ENCODE measurements around the gene POTEF.
"Not testable (repeated sequence)": the region's sequence is repeated elsewhere in the genome, so short reads cannot be mapped to it uniquely, and the experiment has no call there.

POTEF gene

DNA sequence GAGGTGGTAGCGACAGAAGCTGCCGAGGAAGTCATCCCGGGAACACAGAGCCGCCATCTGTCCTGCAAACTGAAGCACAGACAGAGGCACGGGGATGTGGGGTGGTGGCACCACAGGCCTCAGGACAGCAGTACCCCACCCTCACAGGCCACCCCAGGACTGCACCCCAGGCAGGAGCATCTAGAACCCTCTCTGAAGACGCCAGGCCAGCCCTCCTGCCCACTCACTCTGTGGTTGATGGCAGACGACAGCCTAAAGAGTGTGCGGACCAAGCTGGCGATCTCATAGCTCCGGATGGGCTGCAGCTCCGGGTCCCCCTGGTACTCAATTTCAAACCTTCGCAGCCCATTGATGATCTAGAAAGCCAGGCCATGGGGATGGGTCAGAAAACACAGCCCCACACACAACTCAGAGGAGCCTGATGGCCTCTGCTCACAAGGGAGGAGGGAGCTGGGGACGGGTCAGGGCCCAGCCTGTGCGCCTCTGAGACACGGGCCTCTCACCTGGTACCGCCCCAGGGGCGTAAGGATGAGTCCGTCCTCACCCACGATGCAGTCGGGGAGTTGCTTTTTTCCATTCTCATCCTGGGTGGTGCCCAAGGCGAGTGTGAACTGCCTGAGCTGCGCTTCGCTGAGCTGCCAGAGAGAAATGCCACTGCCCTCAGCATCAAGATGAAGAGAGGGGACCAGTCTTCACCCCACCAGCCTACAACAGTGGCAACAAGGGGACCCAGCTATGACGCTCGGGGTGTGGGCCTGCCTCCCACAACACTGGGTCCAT lies 24.0 kb upstream of the POTEF start:
- DNase-seq (ENCODE audit: low spot score), result no peak

DNA sequence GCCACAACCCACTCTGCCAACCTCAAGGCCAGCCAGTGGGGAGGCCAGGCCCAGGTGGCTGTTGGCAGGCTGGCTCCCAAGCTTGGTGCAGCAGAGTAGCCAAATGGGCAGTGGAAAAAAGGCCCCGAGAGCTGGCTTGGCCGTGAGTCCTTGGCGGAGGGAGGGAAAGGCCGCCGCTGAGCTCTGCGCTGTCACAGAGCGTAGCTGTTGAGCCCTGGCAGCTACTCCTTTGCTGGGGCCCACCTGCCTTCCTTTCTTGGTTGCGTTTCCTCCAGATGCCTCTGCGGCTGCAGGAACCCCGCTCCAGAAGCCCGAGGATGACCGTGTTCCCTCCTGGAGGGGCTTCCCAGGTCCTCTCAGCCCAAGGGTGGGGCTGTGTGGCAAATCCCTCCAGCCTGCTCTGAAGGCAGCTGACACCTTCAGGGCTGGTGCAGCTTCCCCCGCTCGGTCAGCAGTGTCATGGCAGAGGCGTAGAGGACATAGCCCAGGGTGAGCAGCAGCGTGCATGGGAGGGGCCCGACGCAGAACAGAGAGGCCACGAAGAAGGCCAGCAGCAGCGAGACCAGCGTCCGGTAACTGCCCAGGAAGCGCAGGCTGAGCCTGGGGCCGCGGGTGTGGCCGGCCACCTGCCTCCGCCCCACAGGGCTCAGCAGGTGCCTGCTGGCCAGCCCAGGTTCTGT lies 23.3 kb upstream of the POTEF start:
- DNase-seq (ENCODE audit: low spot score), result not testable (repeated sequence)

DNA sequence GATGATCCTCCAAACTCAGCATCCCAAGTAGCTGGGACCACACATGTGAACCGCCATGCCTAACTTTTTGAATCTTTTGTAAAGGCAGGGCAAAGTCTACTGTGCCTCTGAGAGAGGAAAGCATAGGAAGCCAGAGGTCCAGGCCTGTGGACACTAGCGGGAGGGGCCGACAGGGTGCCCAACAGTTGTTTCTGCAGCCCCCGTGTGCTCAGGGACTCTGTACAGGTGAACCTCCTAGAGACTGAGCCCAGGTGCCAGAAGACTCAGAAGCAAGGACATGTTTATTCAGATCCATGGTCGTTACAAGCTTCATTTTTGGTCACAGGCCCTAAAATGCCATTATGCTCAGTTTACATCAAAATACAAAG lies 22.1 kb upstream of the POTEF start:
- not testable (repeated sequence) for DNase-seq (ENCODE audit: low spot score)

DNA sequence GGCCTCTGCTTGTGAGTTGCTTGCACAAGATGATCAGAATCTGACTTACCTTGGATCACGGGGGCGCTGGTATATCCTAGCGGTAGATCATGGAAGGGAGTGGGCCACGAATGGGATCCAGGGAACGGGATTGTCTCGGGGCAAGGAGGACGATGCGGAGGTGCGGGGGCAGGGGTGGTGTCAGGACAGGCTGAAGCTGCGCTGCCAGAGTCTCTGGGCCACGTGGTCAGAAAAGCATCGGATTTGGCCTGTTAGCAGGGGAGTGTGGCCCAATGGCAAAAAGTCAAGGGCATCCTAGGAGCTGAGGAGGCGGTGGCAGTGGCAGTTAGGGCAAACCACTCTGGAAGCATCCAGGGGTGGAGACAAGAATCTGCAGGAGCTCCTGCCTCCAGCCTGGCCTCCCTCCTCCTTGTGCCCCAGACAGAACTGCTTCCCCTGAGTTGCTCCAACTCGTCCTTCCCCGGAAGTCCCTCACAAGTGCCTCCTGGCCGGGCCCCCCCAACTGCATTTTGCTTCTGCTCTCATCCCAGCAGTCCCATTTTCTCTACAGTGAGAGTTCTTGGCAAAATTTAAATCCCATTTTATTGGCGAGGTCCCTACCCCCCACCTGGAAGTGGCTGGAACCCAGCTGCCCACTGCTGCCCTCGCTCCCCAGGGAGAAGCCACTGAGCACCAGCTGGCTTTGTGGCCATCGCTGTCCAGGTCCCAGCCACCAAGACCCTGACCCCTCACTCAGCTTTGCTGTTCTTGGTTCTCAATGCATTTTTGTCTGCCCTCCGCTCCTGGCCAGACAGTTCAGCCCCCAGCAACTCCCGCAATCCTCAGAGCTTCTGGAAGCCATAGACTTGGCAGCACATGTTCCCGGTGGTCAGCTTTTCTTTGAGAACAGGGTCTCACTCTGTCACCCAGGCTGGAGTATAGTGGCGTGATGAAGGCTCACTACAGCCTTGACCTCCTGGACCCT lies 21.4 kb upstream of the POTEF start:
- DNase-seq (ENCODE audit: low spot score), result no peak

DNA sequence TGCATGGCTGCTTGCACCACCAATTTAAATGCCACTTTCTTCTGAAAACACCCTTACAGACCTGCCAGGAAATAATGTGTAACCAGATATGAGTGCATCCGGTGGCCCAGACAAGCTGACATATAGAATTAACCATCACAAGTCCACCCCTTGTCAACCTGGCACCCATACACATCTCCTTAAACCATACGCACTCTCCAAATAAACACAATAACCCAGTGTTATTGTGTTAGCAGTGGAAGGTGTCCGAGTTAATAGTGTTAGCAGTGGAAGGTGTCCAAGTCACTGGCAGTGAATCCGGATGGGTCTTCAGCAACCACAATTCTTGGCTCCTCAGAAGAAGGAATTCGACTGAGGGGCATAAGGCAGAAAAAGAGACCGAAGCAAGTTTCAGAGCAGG lies 19.5 kb upstream of the POTEF start:
- not testable (repeated sequence) for DNase-seq (ENCODE audit: low spot score)

DNA sequence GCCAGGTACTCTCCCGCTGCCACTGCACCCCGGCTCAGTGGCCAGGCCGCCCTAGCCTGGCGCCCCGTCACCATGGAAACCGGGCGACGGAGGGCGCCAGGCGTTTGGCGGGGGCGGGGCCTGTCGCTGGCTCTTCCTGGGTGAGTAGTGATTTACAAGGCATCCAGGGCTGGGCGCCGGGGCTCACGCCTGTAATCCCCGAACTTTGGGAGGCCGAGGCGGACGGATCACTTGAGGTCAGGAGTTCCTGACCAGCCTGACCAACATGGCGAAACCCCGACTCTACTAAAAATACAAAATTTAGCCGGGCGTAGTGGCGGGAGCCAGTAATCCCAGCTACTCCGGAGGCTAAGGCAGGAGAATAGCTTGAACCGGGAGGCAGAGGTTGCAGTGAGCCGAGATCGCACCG lies 16.0 kb upstream of the POTEF start, which contains the start of gene CCDC74B:
CCDC74B (minus strand) TSS at position 107 of the 409 bp plus-strand sequence. CDS start 116 bp downstream, outside the sequence.
- not testable (repeated sequence) for DNase-seq (ENCODE audit: low spot score)

DNA sequence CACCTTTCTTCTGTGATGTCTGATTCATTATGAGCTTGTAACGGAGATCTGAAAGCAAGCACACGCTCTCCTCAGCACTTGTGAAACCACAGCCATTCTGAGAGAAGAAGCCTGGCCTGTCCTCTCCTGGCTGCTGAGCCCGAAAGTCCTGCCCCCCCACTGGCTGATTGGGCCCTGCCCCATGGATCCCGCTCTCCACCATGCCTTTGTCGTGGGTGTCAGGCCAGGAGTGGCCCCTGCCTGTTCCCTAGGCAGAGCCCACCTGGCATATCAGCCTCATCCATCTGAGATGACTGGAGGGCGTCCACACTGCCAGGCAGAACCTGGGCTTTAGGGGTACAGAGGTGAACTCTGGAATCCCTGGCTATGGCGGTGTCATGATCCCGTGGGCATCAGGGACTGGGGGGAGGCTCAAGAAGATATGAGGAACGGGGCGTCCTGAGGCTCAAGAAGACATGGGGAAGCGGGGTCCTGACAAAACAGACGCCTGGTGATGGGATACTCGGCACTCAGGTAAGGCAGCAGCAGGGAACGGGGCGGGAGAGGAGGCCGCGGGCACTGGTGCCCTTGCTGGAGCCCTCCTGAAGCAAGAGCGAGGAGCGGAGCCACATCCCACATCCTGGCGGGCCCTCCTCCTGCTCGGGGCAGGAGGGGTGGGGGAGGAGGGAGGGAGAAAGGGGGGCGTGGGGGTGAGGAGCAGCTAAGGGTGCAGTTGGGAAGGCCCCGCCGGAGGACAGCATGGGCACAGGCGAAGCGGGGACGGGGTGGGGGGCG lies 14.4 kb upstream of the POTEF start:
- not testable (repeated sequence) for DNase-seq (ENCODE audit: low spot score)

DNA sequence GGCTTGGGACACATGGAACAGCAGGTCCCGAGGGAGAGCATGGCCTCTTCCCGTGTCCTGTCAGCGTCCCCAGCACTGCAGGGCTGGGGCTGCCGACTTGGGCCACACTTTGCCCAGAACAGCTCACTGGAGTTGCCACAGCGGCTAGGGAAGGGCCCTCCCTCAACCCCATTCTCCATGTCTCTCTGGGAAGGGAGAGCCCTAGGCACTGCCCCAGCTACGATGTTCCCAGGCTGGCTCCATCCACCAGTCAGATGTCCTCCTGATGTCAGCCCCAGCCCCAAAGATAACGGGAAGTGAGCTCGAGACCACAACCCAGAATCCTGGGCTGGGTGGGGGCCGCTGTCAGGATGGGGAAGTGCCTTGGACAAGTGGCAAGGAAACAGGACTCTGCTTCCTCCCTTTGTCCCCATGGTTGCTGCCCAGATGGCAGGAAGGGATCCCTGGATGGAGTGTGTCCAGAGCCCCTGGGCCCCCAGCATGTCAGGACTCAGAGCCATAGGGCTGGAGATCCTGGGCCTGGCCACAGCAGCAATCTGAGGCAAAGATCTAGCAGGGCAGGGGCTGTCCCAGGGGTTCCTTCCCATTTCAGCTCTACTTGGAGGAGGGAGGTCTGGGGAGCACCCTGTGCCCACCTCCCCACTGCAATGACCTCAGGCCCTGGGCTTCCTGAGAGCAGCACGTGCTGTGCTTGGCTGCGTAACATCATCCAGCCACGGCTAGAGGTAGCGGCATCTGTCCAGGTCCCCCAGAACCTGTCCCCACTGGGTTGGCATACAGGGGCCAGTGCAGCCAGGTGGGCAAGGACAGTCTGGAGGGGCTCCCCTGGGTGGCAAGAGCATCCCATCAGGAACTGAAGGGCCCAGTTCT lies 13.6 kb upstream of the POTEF start:
- not testable (repeated sequence) for DNase-seq (ENCODE audit: low spot score)

DNA sequence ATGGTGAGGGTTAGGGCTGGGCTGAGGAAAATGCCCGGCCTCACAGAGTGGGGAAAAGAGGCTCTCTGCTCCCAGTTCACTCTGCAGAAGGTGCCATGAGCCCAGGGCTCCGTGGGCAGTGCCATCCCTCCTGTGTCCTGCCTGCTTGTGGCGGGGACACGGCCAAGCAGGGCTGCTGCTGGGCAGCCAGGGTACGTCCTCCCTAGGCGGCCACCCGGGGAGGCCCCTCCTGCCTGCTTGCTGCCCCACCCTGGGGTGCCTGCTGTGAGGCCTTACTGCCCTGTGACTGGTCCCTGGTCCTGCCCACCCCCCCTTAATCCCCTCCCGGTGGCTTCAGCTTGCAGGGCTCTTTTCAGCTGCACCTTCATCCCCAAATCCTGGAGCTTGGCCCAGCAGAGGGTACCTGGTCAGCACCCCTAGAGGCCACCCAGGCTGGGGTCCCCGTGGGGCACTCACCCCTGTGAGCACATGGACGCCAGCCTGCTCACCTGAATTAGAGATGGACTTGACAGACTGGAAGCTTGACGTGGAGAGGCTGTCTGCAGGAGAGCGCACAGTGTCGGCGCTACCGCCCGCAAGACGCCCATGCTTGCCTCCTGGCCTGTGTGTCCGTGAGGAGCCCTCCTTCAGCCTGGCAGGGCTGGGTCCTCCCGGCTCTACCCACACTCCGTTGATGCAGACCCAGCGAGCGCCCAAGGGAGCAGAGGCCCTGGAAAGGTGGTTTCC lies 12.8 kb upstream of the POTEF start:
- DNase-seq (ENCODE audit: low spot score), result not testable (repeated sequence)

DNA sequence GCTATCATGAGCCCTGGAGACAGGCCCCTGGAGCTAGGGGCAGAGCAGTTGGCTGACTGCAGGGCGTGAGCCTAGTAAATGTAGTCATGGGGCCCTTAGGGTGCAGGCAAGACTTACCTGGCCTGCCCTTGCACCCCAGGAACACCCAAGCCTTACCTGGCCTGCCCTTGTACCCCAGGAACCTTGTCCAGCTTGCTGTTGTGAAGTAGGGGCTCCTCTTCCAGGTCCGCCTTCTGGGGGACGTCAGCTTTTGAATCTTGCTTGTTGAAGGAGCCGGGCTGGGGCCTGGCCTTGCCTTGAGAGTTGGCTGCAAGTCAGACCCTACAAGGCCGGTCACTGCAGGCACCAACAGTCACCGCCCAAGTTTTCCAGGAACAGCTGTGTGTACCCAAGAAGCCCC lies 12.0 kb upstream of the POTEF start:
- DNase-seq (ENCODE audit: low spot score), result not testable (repeated sequence)

DNA sequence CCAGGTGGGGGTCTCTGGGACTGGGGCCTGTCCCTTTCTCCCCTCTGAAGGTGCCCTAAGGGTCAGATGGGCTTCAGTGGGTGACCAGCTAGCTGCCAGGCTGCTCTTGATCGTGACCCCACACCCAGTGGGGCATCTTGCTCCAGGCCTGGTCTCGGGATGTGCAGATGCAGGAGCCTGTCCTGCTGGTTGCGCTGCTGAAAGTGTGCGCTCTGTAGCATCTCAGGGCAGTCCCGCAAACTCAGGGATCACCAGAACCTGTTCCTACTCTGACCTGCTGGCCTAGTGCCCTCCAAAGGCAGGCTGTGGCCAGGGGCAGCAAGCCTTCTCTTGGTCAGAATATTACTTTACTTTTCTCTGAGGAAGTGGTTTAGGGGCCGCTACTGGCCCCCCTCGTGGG lies 11.5 kb upstream of the POTEF start:
- not testable (repeated sequence) for DNase-seq (ENCODE audit: low spot score)

DNA sequence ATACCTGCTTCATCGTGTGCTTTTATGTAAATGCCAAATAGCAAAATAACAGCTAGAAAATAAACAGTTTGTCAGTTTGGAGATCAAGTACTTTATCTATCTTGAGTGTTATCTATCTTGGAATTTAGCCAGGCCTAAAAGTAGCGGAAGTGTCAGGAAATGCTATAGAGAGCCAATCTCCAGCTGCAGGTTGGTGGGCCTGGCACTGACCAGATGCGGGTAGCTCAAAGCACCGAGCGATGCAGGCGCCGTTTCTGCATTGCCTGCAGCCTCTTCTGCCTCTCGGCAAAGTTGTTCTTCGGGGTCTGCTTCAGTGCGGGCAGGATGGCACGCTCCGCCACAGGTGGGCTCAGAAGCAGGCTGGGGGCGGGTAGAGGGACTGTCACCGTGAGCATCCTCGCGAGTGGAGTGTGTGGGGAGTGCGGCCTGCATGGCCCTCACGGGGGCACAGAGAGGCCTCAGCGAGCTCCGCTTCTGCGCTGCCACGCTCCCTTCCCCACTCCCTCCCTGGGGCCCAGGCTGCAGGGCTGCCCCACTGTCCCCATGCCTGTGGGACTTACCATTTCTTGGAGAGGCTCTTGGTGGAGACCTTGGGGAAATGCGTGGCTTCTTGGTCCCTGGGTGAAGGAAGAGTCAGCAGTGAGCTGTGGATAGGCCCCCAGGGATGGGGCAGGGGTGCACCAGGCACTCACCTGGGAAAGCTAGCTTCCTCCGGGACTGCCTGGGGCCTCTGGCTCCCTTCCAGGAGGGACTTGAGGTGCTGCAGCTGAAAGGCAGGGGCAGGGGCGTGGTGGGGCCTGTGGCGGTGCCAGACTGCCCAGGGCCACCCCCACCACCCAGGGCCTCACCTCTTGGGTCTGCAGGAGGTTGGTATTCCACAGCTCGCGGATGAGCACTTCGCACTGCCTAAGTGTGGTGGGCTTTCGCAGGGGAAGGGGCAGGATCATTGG lies 10.6 kb upstream of the POTEF start:
- not testable (repeated sequence) for DNase-seq (ENCODE audit: low spot score)

DNA sequence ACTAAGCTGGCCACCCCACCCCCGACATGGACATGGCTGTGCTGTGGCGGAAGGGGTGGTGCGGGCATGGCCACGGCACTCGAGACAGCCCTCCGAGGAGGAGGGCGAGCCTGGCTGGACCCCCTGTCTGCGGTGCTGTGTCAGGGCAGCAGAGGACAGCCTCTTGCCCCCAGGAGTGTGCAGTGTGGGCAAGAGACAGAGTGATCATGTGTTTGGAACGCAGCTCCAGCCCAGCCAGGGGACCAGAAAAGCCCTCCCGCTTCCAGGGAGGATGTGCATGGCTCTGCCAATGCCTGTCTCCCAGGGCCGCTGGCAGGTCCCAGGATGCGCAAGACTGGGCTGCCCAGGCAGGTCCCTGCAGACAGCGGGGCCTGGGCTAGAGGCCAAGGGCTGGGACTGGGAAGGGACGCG lies 9.8 kb upstream of the POTEF start:
- not testable (repeated sequence) for DNase-seq (ENCODE audit: low spot score)

DNA sequence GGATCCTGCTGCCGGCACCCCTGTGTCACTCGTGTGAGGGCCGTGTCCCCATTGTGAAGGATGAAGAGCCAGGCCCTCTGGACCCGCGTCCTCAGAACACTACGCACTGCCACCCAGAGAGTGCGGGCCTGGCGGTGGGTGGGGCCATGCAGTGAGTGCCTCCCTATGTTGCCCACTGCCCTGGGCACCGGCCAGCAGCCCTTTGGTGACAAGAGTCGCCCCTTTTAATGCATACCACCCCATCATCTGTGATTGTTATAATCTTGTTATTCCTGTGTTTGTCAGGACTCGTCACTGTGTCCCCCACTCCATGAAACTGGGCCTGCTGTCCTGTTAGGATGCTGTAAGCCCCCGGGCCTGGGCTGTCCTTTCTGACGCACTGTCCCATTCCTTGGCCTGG lies 9.3 kb upstream of the POTEF start:
- not testable (repeated sequence) for DNase-seq (ENCODE audit: low spot score)

DNA sequence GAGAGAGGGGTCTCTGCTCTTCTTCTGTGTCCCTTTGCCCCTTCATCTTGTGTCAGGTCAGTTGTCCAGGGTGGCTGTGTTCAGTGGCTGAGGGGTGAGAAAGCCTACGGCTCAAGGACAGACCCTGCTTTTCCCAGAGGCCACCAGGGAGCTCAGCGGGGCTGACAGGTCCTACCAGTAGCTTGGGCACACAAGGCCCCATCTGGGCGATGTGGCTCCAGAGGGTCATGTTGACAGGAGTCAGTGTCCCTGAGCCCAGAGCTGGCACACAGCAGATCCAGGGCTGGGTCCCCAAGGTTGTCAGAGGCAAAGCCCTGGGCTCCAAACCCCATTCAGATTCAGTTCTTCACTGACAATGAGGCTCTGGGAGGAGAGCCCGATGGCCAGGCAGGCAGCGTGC lies 8.1 kb upstream of the POTEF start:
- not testable (repeated sequence) for DNase-seq (ENCODE audit: low spot score)

DNA sequence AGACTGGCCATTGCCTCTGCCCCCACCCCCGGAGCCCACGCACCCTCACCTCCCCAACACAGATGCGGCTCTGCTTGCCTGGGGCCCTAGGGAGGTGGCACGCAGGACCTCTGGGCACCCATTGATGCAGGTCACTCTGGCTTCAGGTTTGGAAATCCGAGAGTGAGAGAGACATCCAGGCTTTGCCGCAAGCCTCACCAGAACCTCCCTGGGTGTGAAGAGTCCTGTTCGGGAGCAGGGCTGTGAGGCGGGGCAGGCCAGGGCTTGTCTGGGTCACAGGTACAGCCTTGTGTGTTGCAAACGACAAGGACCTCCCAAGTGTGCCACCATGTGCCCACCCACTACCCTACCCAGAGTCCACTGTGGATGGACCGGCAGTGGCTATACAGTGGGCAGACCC lies 7.5 kb upstream of the POTEF start:
- not testable (repeated sequence) for DNase-seq (ENCODE audit: low spot score)

DNA sequence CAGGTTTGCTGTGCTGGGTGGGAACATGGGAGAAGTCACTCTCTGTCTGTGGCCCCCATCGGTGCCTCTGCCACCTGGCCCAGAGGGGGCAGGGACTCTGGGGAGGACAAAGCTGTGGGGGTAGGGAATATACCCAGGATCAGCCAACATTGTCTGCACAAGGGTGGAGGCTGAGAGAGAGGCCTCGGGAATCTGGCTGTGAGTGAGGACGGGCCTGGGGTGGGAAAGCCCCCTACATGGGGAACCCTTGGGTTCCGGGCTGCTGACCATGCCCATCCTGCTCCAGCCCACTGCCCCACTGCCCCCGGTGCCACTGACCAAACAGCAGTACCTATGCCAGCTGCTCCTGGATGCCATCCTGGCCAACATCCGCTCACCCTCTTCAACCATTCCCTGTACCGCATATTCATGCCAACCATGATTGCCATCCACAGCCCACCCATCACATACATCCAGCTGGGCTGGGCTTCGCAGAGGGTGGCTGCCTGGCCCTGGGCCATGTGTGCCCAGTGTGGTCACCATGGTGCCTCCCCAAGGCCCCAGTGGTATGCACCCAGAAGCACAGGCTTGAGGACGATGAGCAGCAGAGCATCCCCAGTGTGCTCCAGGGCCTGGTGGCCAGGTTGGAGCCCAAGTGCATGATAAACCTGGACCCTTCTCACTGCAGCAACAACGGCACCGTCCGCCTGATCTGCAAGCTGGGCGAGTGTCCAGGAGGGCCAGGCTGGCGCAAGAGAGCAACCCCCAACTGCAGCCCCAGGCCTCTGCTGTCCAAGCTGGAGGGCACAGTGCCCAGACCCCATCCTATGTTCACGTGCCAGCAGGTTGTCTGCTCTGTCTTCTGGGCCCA lies 6.9 kb upstream of the POTEF start:
- no peak for DNase-seq (ENCODE audit: low spot score)

DNA sequence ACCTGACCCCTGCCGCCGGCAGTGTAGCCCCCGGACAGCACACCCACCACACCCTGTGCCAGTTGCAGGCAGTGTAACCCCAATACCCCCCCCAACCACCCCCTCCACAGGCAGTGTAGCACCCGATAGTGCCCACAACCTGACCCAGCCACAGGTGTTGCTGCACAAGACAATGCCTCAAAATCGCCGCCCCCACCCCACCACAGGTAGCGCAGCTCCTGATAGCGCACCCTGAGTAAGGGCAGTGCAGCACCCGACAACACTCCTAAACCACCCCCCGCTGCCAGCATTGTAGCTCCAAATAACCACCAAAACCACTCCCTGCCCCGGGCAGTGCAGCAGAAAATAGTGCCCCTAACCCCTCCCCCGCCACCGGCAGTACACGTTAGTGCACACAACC lies 558 bp downstream of the POTEF start:
- not testable (repeated sequence) for DNase-seq (ENCODE audit: low spot score)
